Measurements from ENCODE around the gene ACSS3.
"Not testable (repeated sequence)": the region's sequence is repeated elsewhere in the genome, so short reads cannot be mapped to it uniquely, and the experiment has no call there.

Gene ACSS3

GRCh38 chr12:81168445-81168844, 90.6 kb downstream of the ACSS3 start:
- Mint-ChIP-seq H3K27ac (no peak overlapping the region), H3K36me3 (ENCODE audit: low read depth) (no peaks in the 10 kb centered on the region), H3K4me3 (no peak overlapping the region), H3K27me3 (no peaks in the 10 kb centered on the region), H3K9me3 (peaks cover 8% of the 10 kb centered on the region), H3K4me1 (no peaks in the 10 kb centered on the region)
- no peak for DNase-seq
- no peak for ATAC-seq

- Mint-ChIP-seq H3K27ac (no peak overlapping the region), H3K4me3 (no peak overlapping the region), H3K36me3 (ENCODE audit: low read depth) (no peaks in the 10 kb centered on the region), H3K27me3 (no peaks in the 10 kb centered on the region), H3K4me1 (no peaks in the 10 kb centered on the region), H3K9me3 (peaks cover 8% of the 10 kb centered on the region)
- no peak for DNase-seq
- no peak for ATAC-seq
These were observed 92.2 kb downstream of the ACSS3 start for GRCh38 chr12:81170072-81170471.

GRCh38 chr12:81172851-81173250, 95.0 kb downstream of the ACSS3 start:
- ATAC-seq: no peak
- Mint-ChIP-seq H3K4me1 (no peaks in the 10 kb centered on the region), H3K27me3 (no peaks in the 10 kb centered on the region), H3K4me3 (no peak overlapping the region), H3K36me3 (ENCODE audit: low read depth) (no peaks in the 10 kb centered on the region), H3K27ac (no peak overlapping the region), H3K9me3 (peaks cover 6% of the 10 kb centered on the region)
- no peak for DNase-seq

DNA sequence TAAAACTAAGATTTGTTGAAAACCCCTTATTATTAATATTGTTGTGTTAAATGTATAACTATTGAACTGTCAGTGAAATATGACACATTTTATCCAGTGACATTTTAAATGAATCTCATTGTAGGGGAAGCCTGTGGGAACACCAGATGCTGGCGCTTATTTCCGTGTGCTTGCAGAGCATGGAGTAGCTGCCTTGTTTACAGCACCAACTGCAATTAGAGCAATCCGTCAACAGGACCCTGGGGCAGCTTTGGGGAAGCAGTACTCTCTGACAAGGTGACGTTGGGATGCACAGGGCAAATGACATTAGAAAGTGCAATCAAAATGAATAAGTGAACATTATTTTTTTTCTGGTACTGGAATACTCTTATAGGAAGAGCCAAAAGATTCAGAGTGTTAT, 96.8 kb downstream of the ACSS3 start:
- Mint-ChIP-seq H3K4me1 (no peaks in the 10 kb centered on the region), H3K4me3 (no peak overlapping the region), H3K27ac (no peak overlapping the region), H3K27me3 (no peaks in the 10 kb centered on the region), H3K36me3 (ENCODE audit: low read depth) (no peaks in the 10 kb centered on the region), H3K9me3 (peaks cover 6% of the 10 kb centered on the region)
- DNase-seq (no peak), ATAC-seq (no peak)

DNA sequence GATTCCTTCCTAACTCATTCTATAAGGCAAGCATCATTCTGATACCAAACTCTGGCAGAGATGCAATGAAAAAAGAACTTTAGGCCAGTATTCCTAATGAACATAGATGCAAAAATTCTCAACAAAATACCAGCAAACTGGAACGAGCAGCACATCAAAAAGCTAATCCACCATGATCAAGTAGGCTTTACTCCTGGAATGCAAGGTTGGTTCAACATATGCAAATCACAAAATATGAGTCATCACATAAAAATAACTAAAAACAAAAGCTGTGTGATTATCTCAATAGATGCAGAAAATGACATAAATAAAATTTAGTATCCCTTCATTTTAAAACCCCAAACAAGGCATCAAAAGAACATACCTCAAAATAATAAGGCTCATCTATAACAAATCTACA, 98.9 kb downstream of the ACSS3 start:
- no peaks in the 10 kb centered on the region for H3K27me3 Mint-ChIP-seq
- H3K4me1 Mint-ChIP-seq: no peaks in the 10 kb centered on the region
- no peak for ATAC-seq
- peaks cover 6% of the 10 kb centered on the region for H3K9me3 Mint-ChIP-seq
- no peak for DNase-seq
- no peaks in the 10 kb centered on the region for H3K36me3 Mint-ChIP-seq (ENCODE audit: low read depth)
- no peak overlapping the region for H3K27ac Mint-ChIP-seq
- H3K4me3 Mint-ChIP-seq: no peak overlapping the region

- no peak overlapping the region for H3K27ac Mint-ChIP-seq
- no peaks in the 10 kb centered on the region for H3K36me3 Mint-ChIP-seq (ENCODE audit: low read depth)
- H3K9me3 Mint-ChIP-seq: peaks cover 9% of the 10 kb centered on the region
- ATAC-seq (no peak), DNase-seq (no peak)
- no peaks in the 10 kb centered on the region for H3K4me1 Mint-ChIP-seq
- no peaks in the 10 kb centered on the region for H3K27me3 Mint-ChIP-seq
- H3K4me3 Mint-ChIP-seq: no peak overlapping the region
These were observed 103.8 kb downstream of the ACSS3 start for GRCh38 chr12:81181691-81182090.

DNA sequence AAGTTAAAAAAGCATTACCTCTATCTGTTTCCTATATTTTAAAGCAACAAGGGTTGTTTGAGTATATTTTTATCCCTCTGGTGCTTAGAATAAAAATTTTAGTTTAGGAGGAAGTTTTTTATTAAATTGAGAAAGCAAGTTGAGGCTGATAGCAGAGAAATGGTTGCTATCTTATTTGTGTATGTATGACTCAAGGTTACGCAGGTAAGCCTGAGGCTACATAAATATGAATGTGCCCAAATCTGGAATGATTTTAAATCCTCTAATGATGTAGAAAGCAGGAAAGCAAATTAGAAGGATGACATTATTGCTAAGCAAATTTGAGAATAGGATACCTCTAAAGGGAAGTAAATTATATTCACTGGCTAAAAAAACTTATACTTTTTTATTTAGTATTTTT, 109.8 kb downstream of the ACSS3 start:
- DNase-seq (no peak), ATAC-seq (no peak)
- Mint-ChIP-seq H3K27ac (no peak overlapping the region), H3K4me1 (no peaks in the 10 kb centered on the region), H3K4me3 (no peak overlapping the region), H3K36me3 (ENCODE audit: low read depth) (no peaks in the 10 kb centered on the region), H3K9me3 (peaks cover 14% of the 10 kb centered on the region), H3K27me3 (no peaks in the 10 kb centered on the region)

- Mint-ChIP-seq H3K27ac (no peak overlapping the region), H3K27me3 (no peaks in the 10 kb centered on the region), H3K9me3 (peaks cover 6% of the 10 kb centered on the region), H3K36me3 (ENCODE audit: low read depth) (no peaks in the 10 kb centered on the region), H3K4me1 (no peaks in the 10 kb centered on the region), H3K4me3 (no peak overlapping the region)
- no peak for DNase-seq
- ATAC-seq: no peak
These were observed 118.7 kb downstream of the ACSS3 start for GRCh38 chr12:81196595-81196994.

- H3K27ac Mint-ChIP-seq; ATAC-seq; H3K4me3 Mint-ChIP-seq; H3K9me3 Mint-ChIP-seq; H3K27me3 Mint-ChIP-seq; DNase-seq; H3K36me3 Mint-ChIP-seq (ENCODE audit: low read depth); H3K4me1 Mint-ChIP-seq: not testable (repeated sequence)
These were observed 122.7 kb downstream of the ACSS3 start for GRCh38 chr12:81200561-81200960.

DNA sequence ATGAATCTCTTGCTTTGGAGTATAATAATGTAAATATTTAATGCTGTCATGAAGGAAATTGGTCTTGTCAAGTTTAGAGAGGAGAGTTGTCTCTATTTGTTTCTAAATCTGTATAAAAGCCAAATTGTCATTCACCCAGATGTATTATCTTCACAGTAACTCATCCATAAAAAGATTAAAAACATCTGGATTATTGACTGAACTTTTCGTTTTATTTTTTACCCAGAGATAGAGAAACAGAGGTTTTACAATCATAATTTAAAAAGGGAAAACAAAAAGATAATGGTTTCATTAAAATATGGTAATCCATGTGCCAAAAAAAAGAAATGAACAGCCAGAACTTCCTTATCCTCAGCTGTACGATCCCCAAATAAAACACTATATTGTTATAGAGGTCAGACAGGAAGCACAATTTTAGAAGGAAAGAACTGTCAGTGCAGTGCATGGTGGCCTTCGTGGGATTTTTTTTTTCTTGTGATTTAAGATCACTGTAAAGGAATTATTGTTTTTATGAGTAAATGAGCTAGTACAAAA, 125.9 kb downstream of the ACSS3 start:
- no peak for DNase-seq
- H3K27me3 Mint-ChIP-seq: no peaks in the 10 kb centered on the region
- H3K4me3 Mint-ChIP-seq: no peak overlapping the region
- no peaks in the 10 kb centered on the region for H3K9me3 Mint-ChIP-seq
- H3K27ac Mint-ChIP-seq: no peak overlapping the region
- no peaks in the 10 kb centered on the region for H3K4me1 Mint-ChIP-seq
- no peaks in the 10 kb centered on the region for H3K36me3 Mint-ChIP-seq (ENCODE audit: low read depth)
- no peak for ATAC-seq

GRCh38 chr12:81205416-81205815, 127.5 kb downstream of the ACSS3 start:
- DNase-seq (no peak), ATAC-seq (no peak)
- Mint-ChIP-seq H3K27me3 (no peaks in the 10 kb centered on the region), H3K27ac (no peak overlapping the region), H3K36me3 (ENCODE audit: low read depth) (no peaks in the 10 kb centered on the region), H3K4me3 (no peak overlapping the region), H3K9me3 (no peaks in the 10 kb centered on the region), H3K4me1 (no peaks in the 10 kb centered on the region)

GRCh38 chr12:81206429-81206828, 128.6 kb downstream of the ACSS3 start:
- H3K36me3 Mint-ChIP-seq (ENCODE audit: low read depth): no peaks in the 10 kb centered on the region
- H3K9me3 Mint-ChIP-seq: no peaks in the 10 kb centered on the region
- H3K4me3 Mint-ChIP-seq: no peak overlapping the region
- no peak for ATAC-seq
- DNase-seq: no peak
- H3K27me3 Mint-ChIP-seq: no peaks in the 10 kb centered on the region
- no peak overlapping the region for H3K27ac Mint-ChIP-seq
- H3K4me1 Mint-ChIP-seq: no peaks in the 10 kb centered on the region

- H3K27ac Mint-ChIP-seq: no peak overlapping the region
- no peak overlapping the region for H3K4me3 Mint-ChIP-seq
- DNase-seq: no peak
- no peaks in the 10 kb centered on the region for H3K27me3 Mint-ChIP-seq
- no peaks in the 10 kb centered on the region for H3K4me1 Mint-ChIP-seq
- H3K9me3 Mint-ChIP-seq: no peaks in the 10 kb centered on the region
- no peaks in the 10 kb centered on the region for H3K36me3 Mint-ChIP-seq (ENCODE audit: low read depth)
- ATAC-seq: no peak
These were observed 129.3 kb downstream of the ACSS3 start for GRCh38 chr12:81207173-81207572.

DNA sequence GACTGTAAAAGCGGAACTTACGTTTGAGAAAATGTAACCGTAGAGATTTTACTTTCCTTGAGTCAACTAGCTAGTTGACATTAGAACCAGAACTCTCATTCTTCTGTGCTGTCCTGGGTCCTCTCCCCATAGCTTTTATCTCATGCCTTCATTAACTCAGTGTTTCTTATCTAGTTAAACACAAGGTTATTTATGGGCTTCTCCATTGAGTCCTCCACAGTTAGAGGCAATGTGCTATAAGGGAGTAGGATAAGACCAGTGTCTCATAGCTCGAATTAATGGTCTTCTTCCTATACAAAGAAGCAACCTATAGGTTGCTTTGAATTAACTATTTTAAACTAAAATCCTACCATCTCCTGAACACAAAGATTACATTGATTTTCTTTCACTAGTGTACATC, 129.8 kb downstream of the ACSS3 start:
- ATAC-seq (no peak), DNase-seq (no peak)
- H3K9me3 Mint-ChIP-seq: no peaks in the 10 kb centered on the region

GRCh38 chr12:81208187-81208911, 130.5 kb downstream of the ACSS3 start:
- no peaks in the 10 kb centered on the region for H3K4me1 Mint-ChIP-seq
- H3K4me3 Mint-ChIP-seq: no peak overlapping the region
- H3K9me3 Mint-ChIP-seq: no peaks in the 10 kb centered on the region
- no peaks in the 10 kb centered on the region for H3K27me3 Mint-ChIP-seq
- H3K27ac Mint-ChIP-seq: no peak overlapping the region
- H3K36me3 Mint-ChIP-seq (ENCODE audit: low read depth): no peaks in the 10 kb centered on the region
- ATAC-seq (no peak), DNase-seq (no peak)

More for the DNA sequence above, 129.8 kb downstream of the ACSS3 start:
- no peaks in the 10 kb centered on the region for H3K27me3 Mint-ChIP-seq
- H3K36me3 Mint-ChIP-seq (ENCODE audit: low read depth): no peaks in the 10 kb centered on the region
- H3K27ac Mint-ChIP-seq: no peak overlapping the region
- no peaks in the 10 kb centered on the region for H3K4me1 Mint-ChIP-seq
- H3K4me3 Mint-ChIP-seq: no peak overlapping the region

DNA sequence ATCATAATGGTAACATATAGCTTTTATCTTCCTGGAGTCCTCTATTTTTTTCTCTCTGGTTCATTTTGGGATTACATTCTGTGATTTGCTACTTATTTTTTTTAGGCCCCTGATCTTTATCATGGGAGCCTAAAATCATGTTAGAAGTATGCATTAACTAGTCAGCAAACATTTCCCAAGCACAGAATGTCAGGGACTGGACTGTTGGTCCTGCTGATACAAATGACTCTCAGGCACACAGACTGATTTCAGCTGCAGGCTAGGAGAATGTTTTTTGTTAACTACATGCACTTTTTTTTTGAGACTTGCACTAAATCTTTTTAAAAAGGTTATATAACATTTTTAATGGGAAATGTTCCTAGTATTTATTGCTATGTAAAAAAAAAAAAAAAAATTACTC, 131.1 kb downstream of the ACSS3 start:
- H3K4me3 Mint-ChIP-seq: no peak overlapping the region
- DNase-seq (no peak), ATAC-seq (no peak)
- H3K27ac Mint-ChIP-seq: no peak overlapping the region
- H3K4me1 Mint-ChIP-seq: no peaks in the 10 kb centered on the region
- no peaks in the 10 kb centered on the region for H3K27me3 Mint-ChIP-seq
- no peaks in the 10 kb centered on the region for H3K36me3 Mint-ChIP-seq (ENCODE audit: low read depth)
- H3K9me3 Mint-ChIP-seq: no peaks in the 10 kb centered on the region

Measured in activated naive CD8-positive, alpha-beta T cell treated with anti-CD3 and anti-CD28 coated beads, Interleukin-2, amount 50 U/mL, for 24 hours (primary cell).